CD4-positive, alpha-beta T cell treated with Interleukin-17A for 1 hour (primary cell): ENCODE results near the gene DPYSL3.

Experiments used
- DNase-seq: peaks from one replicate; pipeline ENCODE4 v3.0.0-alpha.2; 2020

Gene DPYSL3

GRCh38 chr5:147434049-147434448, 75.8 kb downstream of the DPYSL3 start:
- DNase-seq = no peak

GRCh38 chr5:147432323-147432722, 77.5 kb downstream of the DPYSL3 start:
- DNase-seq = no peak

DNA sequence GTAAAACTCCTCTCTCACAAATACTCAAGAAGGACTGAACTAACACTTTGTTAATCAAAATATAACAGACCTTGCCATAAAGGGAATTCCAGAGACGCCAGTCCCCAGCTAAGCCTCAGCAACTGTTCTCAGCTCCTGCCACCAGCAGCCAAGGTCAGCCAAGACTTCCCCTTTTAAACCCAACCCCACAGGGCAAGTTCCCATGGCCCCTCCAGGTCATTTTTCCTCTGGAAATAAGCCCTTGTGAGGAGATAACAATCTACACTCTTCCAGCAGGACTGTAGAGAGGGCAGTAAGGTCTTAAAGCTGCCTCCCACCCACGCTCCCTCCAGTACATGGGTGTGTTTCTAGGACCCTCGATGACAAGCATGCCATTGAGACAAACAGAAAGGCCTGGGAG, 78.3 kb downstream of the DPYSL3 start:
- DNase-seq = no peak

GRCh38 chr5:147430628-147431027, 79.2 kb downstream of the DPYSL3 start:
- no peak for DNase-seq

GRCh38 chr5:147427521-147428401, 82.1 kb downstream of the DPYSL3 start:
- no peak for DNase-seq

- no peak for DNase-seq
Observed at GRCh38 chr5:147426640-147427327, 83.1 kb downstream of the DPYSL3 start.

DNA sequence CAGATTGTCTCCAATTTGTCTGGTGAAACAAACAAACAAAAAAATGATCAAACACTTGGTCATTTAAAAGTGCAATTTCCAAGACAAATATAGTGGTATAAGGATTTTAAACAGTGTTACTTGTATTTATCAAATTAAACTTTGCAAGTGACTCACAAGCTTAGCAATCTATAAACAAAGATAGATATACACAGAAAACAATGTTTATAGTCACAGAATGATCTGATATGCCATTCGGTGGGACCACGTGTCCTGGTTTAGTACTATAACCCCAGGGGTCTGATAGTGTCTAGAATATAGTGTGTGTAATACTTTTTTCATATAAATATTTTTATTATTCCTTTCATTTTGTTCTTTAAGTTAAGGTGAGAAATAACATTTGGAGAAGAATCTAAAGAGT, 91.3 kb downstream of the DPYSL3 start:
- DNase-seq = no peak

- no peak for DNase-seq
Observed at GRCh38 chr5:147417135-147417813, 92.6 kb downstream of the DPYSL3 start.

DNA sequence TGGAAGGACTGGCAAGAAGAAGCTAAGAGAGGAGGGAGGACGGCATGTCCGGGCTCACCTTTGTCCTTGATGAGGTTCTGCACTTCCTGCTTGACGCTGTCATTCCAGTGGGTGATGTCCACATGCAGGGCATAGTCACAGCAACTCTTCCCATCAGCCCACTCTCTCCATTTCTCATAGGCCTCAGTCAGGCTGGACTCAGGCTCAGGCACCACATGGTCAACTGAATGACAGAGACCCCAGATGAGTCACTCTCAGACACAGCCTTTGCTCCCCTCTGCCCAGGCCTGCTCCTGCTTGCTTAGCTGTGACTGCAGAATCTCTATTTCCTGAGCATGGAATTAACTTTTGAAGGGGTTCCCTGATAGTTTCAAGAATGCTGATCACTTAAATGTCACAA, 94.2 kb downstream of the DPYSL3 start:
- DNase-seq = no peak

DNA sequence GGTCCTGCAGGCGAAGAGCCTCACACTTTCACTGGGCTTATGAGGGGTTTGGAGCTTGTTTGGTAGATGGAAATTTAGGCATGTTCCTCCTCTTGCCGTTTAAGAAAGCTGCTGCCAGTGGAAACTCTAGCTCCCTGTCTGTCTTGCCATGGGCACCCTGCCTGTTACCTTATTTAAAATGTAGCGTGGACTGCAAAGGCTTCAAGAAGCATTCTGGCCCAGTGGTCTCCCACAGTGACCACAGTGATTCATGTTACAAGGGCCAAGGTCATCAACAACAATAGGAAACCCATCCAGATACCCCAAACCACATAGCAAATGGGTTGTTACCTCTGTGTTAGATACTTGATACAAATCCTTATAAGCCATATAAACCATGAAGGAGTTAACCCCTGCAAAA, 96.6 kb downstream of the DPYSL3 start:
- DNase-seq = no peak

- DNase-seq = no peak
Observed at GRCh38 chr5:147412561-147412960, 97.3 kb downstream of the DPYSL3 start.

- DNase-seq = no peak
Observed at GRCh38 chr5:147411359-147412319, 98.2 kb downstream of the DPYSL3 start.

DNA sequence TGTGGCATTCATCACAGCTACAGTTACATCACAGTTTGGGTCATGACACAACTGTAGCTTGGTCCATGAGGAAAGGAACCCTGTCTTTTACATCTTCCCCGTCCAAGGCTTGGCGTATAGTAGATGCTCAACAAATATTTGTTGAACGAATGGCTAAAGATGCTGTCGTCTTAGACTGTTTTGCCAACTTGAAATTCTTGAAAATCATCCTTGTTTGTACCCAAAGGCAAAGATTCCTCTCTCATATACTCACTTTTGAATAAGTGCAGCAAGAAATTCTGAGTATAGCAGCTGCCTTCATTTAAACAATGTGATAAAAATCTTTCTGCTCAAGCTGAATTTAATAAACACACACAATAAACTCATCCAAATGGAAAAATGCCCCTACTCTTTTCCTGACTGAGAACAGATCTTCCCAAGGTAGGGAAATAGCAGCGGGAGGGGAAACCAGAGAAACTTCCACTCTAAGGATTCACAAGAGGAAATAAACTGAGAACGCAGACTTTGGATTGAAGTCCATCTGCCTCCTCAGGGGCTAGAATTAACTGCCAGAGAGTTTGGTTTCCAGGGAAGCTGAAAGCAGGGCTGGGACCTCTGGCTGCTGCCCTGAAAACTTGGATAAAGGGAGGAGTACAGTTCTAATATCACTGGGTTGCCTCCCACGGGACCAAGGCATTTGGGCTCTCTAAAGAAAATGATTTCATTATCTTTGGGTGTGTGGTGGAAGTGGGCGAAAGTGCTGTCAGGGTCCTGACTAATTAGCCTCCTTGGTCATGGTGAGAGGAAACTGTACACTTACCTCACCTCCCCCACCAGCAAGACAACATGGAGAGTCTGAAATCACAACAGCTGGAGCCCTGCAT, 99.1 kb downstream of the DPYSL3 start:
- no peak for DNase-seq

DNA sequence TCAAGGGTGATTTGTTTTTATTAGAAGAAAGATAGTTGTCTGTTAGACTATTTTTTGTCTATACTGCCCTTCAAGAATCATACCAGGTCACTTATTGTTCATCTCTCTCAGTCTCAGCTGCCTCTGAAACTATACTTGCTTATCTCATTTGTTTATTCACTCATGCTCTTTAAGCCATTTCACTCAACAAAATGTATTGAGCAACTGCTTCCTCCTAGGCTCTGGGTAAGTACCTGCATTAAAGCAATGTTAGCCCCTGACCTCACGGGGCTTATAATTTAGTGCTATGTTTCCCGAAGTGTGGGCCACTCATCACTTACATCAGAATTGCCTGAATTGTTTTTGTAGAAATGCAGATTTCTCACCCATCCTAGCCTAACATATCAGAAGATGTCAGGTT, 100.9 kb downstream of the DPYSL3 start:
- DNase-seq = no peak

DNA sequence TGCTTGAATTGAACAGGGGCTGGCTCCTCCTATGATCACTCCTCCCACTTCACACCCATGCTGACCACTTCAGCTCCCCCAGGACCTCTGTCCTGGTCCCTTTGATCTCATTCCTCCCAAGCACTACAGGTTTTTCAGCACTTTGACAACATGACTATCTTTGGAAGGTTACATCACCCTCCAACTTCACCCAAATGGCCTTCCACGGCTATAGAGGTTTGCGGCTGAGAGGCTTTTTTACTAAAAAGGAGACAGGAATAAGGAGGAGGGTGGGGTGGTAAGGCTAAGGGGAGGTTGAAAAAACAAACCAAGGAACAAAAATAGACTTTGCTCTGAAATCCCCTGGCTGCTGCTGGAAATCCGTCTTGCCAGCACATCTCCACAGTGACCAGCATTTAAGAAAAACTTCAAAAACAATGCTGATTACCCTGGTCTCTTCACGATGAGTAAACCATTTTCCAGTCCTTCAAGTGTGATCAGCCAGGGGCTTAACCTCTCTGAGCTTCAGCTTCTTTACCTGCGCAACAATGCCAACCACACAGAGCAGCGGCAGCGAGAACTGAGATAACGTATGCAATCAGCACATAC, 102.7 kb downstream of the DPYSL3 start:
- DNase-seq = no peak

DNA sequence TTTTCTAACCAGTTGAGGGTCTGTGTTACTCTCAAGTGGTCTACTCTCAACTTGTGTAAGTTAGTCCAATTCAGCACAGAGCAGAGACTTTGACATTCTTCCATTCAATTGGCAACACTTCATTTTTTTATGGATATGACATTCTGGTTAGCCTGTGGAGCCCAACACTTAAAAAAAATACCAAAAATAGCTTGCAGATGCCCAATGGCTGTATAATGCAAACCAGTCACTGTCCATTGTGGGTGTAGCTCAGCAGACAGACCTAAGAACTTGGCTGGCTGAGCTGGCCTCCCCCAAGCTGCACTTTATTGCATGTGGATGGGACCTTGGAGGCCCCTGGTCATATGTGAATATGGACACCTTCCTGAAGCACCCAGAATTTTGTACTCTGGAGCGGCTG, 103.2 kb downstream of the DPYSL3 start:
- DNase-seq = no peak

DNA sequence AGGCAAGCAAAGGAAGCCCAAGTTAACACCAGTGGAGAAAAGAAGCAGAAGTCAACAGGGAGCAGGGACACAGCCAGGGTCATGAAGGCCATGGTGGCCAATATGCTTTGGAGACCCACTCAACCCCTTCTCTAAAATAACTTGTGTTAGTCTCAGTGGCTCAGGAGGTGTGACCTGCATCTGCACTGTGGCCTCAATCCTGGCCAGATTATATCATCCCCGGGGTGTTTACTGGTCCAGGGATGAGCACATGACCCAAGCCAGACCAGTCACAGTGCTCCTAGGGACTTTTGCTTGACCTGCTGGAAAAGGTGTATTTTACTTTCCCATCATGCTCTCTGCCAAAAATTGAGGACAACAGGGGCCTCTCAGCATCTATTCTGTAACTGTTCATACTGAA, 105.2 kb downstream of the DPYSL3 start:
- DNase-seq = no peak

DNA sequence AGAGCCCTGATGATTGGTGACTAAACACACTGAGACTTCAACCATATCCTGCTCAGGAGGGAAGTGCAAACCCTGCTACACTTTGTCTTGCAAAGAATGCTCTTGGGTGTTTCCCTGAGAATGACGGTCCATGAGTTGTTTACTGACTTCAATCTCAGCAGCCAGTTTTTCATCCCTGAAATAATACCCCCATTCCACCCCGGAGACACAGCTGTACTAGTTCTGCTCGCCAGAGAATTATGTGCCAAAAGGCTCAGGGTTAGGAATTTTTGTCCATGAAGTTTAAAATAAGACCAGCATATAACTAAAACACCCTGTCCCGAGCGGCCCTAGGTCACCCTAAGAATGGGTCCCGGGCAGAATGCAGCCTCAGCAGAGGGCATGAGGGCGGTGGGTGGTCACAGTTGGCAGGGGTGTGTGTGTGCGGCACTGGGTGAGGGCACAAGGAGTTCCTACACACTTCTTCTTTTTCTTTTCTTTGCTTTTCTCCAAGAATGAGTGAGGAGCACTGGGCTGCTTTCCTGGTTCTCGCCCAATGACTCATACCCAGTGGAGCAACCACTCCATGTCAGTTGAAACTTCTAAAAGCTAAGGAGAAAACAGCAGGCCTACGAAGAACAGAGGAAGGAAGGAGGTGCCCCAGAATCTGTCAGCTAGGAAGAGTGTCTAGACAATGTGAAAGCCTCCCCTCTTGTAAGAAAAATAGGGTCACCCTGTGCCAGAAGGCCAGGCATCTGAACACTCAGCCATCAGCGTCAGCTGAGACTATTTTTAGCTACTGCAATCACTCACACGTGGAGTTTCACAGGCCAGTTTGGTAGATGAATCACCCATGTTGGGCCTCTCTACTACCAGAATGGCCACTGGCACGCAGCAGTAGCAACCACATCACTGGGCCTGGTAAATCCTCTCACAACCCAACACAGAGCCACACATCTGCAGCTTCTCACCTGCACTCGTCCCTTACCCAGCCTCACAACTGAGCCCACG, 105.9 kb downstream of the DPYSL3 start:
- DNase-seq = no peak

GRCh38 chr5:147400881-147401280, 109.0 kb downstream of the DPYSL3 start:
- no peak for DNase-seq
